Measurements from ENCODE around the gene ZNF543.

The ZNF543 gene

DNA sequence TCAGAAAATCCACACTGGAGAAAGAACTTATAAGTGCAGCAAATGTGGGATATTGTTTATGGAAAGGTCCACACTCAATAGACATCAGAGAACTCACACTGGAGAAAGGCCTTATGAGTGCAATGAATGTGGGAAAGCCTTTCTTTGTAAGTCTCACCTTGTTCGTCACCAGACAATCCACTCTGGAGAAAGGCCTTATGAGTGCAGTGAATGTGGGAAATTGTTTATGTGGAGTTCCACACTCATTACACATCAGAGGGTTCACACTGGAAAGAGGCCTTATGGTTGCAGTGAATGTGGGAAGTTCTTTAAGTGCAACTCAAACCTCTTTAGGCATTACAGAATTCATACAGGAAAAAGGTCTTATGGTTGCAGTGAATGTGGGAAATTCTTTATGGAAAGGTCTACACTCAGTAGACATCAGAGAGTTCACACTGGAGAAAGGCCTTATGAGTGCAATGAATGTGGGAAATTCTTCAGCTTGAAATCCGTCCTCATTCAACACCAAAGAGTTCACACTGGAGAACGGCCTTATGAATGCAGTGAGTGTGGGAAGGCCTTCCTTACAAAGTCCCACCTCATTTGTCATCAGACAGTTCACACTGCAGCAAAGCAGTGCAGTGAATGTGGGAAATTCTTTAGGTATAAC, 57.4 kb downstream of the ZNF543 start:
- no peaks in the 10 kb centered on the region for H3K79me2 ChIP-seq (ENCODE audit: control insufficient read depth, low read length)
- no peaks in the 10 kb centered on the region for H3K4me1 ChIP-seq (ENCODE audit: control insufficient read depth, low read length)
- no peak for TF ChIP-seq EZH2phosphoT487 (IDR thresholded peaks at IDR 0.05; ENCODE audit: borderline replicate concordance, low read length)
- TF ChIP-seq, protein P1, sequence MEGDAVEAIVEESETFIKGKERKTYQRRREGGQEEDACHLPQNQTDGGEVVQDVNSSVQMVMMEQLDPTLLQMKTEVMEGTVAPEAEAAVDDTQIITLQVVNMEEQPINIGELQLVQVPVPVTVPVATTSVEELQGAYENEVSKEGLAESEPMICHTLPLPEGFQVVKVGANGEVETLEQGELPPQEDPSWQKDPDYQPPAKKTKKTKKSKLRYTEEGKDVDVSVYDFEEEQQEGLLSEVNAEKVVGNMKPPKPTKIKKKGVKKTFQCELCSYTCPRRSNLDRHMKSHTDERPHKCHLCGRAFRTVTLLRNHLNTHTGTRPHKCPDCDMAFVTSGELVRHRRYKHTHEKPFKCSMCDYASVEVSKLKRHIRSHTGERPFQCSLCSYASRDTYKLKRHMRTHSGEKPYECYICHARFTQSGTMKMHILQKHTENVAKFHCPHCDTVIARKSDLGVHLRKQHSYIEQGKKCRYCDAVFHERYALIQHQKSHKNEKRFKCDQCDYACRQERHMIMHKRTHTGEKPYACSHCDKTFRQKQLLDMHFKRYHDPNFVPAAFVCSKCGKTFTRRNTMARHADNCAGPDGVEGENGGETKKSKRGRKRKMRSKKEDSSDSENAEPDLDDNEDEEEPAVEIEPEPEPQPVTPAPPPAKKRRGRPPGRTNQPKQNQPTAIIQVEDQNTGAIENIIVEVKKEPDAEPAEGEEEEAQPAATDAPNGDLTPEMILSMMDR (IDR thresholded peaks at IDR 0.05; ENCODE audit: low read depth, low read length, poor library complexity, severe bottlenecking), result no peak
- H4K20me1 ChIP-seq (ENCODE audit: control insufficient read depth, insufficient read depth, low read depth, low read length), result no peaks in the 10 kb centered on the region
- no peak overlapping the region for H3K4me3 ChIP-seq (ENCODE audit: low read length)
- peaks cover 39% of the 10 kb centered on the region; the same call in 1 of the 2 replicates for H3K9me3 ChIP-seq (ENCODE audit: control insufficient read depth, insufficient read depth, low read length)
- no peaks in the 10 kb centered on the region for H3F3A ChIP-seq (ENCODE audit: control insufficient read depth, insufficient read depth)
- H3K27ac ChIP-seq (ENCODE audit: low read depth, low read length), result no peak overlapping the region
- H3K36me3 ChIP-seq (ENCODE audit: control insufficient read depth, low read length), result no peaks in the 10 kb centered on the region
- H3K9me2 ChIP-seq (replicated peaks; ENCODE audit: control insufficient read depth, low read length), result no peaks in the 10 kb centered on the region
- no peaks in the 10 kb centered on the region for H3K27me3 ChIP-seq (ENCODE audit: control insufficient read depth, low read length)
- H3K4me2 ChIP-seq (ENCODE audit: low read length), result no peak overlapping the region

Measured in DOHH2 (cell line).